HepG2 (cell line): Measurements from ENCODE around the gene ZNF804B. TPM values are rescaled to one million over a fixed set of nuclear protein-coding genes. Genes with fewer than 3 reads are reported as not detected.

ENCODE experiments used
- ATAC-seq: fragments of 200-7000 bp; cut with Tn5 transposase; 3 replicates; pipeline ENCODE4 v1.9.1; 2020; ENCODE audit warnings: mild to moderate bottlenecking, moderate library complexity
- BruUV-seq: library from RNA; stranded (reverse); fragments of 400-500 nt; replicated peaks from 2 replicates; lab custom pipeline; 2021; lab: Mats Ljungman, UMichigan
- CTCF ChIA-PET: fragments of 300-600 bp; formaldehyde crosslinking; extraction: SDS; loops from one replicate; lab custom pipeline; 2021; ENCODE audit warnings: low total read pairs, inconsistent platforms, low intra/inter-chr PET ratio; lab: Yijun Ruan, JAX
- POLR2A ChIA-PET: fragments of 350-600 bp; sonication (Branson Sonifier 250); formaldehyde crosslinking; loops from one replicate; lab custom pipeline; 2020; ENCODE audit warnings: antibody characterized with exemption, inconsistent platforms; lab: Yijun Ruan, JAX
- DNase-seq: peaks from one replicate; pipeline ENCODE4 v3.0.0-alpha.2; 2015; ENCODE audit warnings: low spot score
- FAIRE-seq: peaks from 3 replicates; lab custom pipeline; 2011; peaks lifted over from hg19 to GRCh38; lab: Jason Lieb, UNC
- H2AFZ ChIP-seq: one replicate; pipeline ENCODE4 v1.6.1; 2011; ENCODE audit warnings: low read length, inconsistent platforms
- H3K27ac ChIP-seq: fragments of 300-600 bp; 3 replicates; pipeline ENCODE4 v1.8.0; 2011; ENCODE audit warnings: mixed run types, mild to moderate bottlenecking, mixed read lengths, low read length, inconsistent platforms; ENCODE audit not compliant: insufficient read depth; ENCODE audit errors: extremely low read length
- H3K27me3 ChIP-seq, 2 experiments: fragments of 200-600 bp in 1 of 2; 2 replicates in 1 of 2; 3 replicates in 1 of 2; pipeline versions ENCODE4 v1.6.0 to v1.8.0; 2011; ENCODE audit warnings: low read length in 2 of 2, mild to moderate bottlenecking in 2 of 2, moderate library complexity in 2 of 2, inconsistent platforms in 1 of 2; ENCODE audit not compliant: insufficient read depth in 2 of 2, control insufficient read depth in 1 of 2
- H3K36me3 ChIP-seq, 2 experiments: fragments of 200-600 bp in 1 of 2; replicated peaks in 1 of 2; 2 replicates in 1 of 2; 3 replicates in 1 of 2; pipeline versions ENCODE4 v1.5.1 to v1.8.0; 2011; ENCODE audit warnings: low read length in 2 of 2, inconsistent platforms in 1 of 2; ENCODE audit not compliant: insufficient read depth in 2 of 2, control insufficient read depth in 1 of 2
- H3K4me1 ChIP-seq: 2 replicates; pipeline ENCODE4 v1.5.1; 2012; ENCODE audit warnings: low read length, inconsistent platforms; ENCODE audit not compliant: insufficient read depth
- H3K4me2 ChIP-seq: 2 replicates; pipeline ENCODE4 v1.6.0; 2011; ENCODE audit warnings: low read depth, low read length, inconsistent platforms
- H3K4me3 ChIP-seq, 3 experiments: fragments of 200-600 bp in 1 of 3; sonication (generic), shearing (Covaris generic) in 1 of 3; replicated peaks in 1 of 3; 2 replicates each; pipeline ENCODE4 v1.5.1; 2011 to 2016; ENCODE audit warnings: low read length in 3 of 3, inconsistent platforms in 2 of 3, low read depth in 2 of 3, mild to moderate bottlenecking in 2 of 3, control low read depth in 1 of 3, mixed read lengths in 1 of 3; ENCODE audit not compliant: insufficient read depth in 1 of 3
- H3K79me2 ChIP-seq: one replicate; pipeline ENCODE4 v1.6.1; 2011; ENCODE audit warnings: low read length, inconsistent platforms; ENCODE audit not compliant: insufficient read depth
- H3K9ac ChIP-seq: 2 replicates; pipeline ENCODE4 v1.6.0; 2011; ENCODE audit warnings: mild to moderate bottlenecking, low read depth, low read length, inconsistent platforms; ENCODE audit not compliant: insufficient read depth
- H3K9me3 ChIP-seq: 2 replicates; pipeline ENCODE4 v1.5.1; 2012; ENCODE audit warnings: mild to moderate bottlenecking, low read length
- H4K20me1 ChIP-seq: 2 replicates; pipeline ENCODE4 v1.6.0; 2011; ENCODE audit warnings: inconsistent platforms, mild to moderate bottlenecking, low read length, moderate library complexity; ENCODE audit not compliant: insufficient read depth
- AGO1 ChIP-seq: fragments of 200-400 bp; formaldehyde crosslinking; IDR thresholded peaks from 2 replicates; pipeline ENCODE4 v1.6.1; 2017; ENCODE audit warnings: mild to moderate bottlenecking, low read depth, low read length, moderate library complexity; ENCODE audit not compliant: poor library complexity, severe bottlenecking
- ATF3 ChIP-seq: sonication (generic); formaldehyde crosslinking; IDR thresholded peaks from 2 replicates; pipeline ENCODE4 v1.4.0; 2020; ENCODE audit warnings: missing genetic modification reagents
- HDAC2 ChIP-seq: sonication (generic); formaldehyde crosslinking; IDR thresholded peaks from 2 replicates; pipeline ENCODE4 v1.4.0; 2020; ENCODE audit warnings: missing genetic modification reagents
- MEIS1 ChIP-seq: sonication (generic); formaldehyde crosslinking; IDR thresholded peaks from 2 replicates; pipeline ENCODE4 v1.9.0; 2021; ENCODE audit warnings: mild to moderate bottlenecking, missing genetic modification reagents, moderate library complexity, borderline replicate concordance
- MXD3 ChIP-seq: IDR thresholded peaks from 2 replicates; pipeline ENCODE4 v1.6.1; 2016; ENCODE audit warnings: mild to moderate bottlenecking, missing biosample characterization, missing genetic modification reagents
- NBN ChIP-seq: fragments of 450-650 bp; conservative IDR thresholded peaks from 2 replicates; pipeline ENCODE4 v1.6.1; 2017
- PCBP2 ChIP-seq: fragments of 200-400 bp; formaldehyde crosslinking; optimal IDR thresholded peaks from 2 replicates; pipeline ENCODE3; 2018; ENCODE audit warnings: low read length, low read depth; ENCODE audit not compliant: poor library complexity, severe bottlenecking
- RBM22 ChIP-seq: fragments of 200-400 bp; formaldehyde crosslinking; optimal IDR thresholded peaks from 2 replicates; pipeline ENCODE3; 2017; ENCODE audit warnings: mild to moderate bottlenecking, low read length, moderate library complexity
- REL ChIP-seq: sonication (generic); formaldehyde crosslinking; conservative IDR thresholded peaks from 2 replicates; pipeline ENCODE4 v1.8.0; 2022; ENCODE audit warnings: mild to moderate bottlenecking, missing genetic modification reagents, moderate library complexity
- SIX4 ChIP-seq: sonication (generic); formaldehyde crosslinking; IDR thresholded peaks from 2 replicates; pipeline ENCODE4 v1.4.0; 2020; ENCODE audit warnings: missing genetic modification reagents
- ZBTB42 ChIP-seq: sonication (generic); formaldehyde crosslinking; IDR thresholded peaks from 2 replicates; pipeline ENCODE4 v1.5.0; 2020; ENCODE audit warnings: mild to moderate bottlenecking, missing genetic modification reagents
- ZFY ChIP-seq: sonication (generic); formaldehyde crosslinking; IDR thresholded peaks from 2 replicates; pipeline ENCODE4 v1.4.0; 2020; ENCODE audit warnings: missing genetic modification reagents
- ZNF17 ChIP-seq: sonication (generic); formaldehyde crosslinking; IDR thresholded peaks from 2 replicates; pipeline ENCODE4 v1.5.0; 2020; ENCODE audit warnings: mild to moderate bottlenecking, missing genetic modification reagents
- ZNF234 ChIP-seq: sonication (generic); formaldehyde crosslinking; conservative IDR thresholded peaks from 2 replicates; pipeline ENCODE4 v1.5.1; 2020; ENCODE audit warnings: mild to moderate bottlenecking, missing genetic modification reagents
- ZNF460 ChIP-seq: sonication (generic); formaldehyde crosslinking; IDR thresholded peaks from 2 replicates; pipeline ENCODE4 v1.5.1; 2020; ENCODE audit warnings: missing genetic modification reagents, mild to moderate bottlenecking, borderline replicate concordance
- ZNF557 ChIP-seq: sonication (generic); formaldehyde crosslinking; IDR thresholded peaks from 2 replicates; pipeline ENCODE4 v1.4.0; 2020; ENCODE audit warnings: missing genetic modification reagents
- ZNF614 ChIP-seq: IDR thresholded peaks from 2 replicates; pipeline ENCODE4 v1.6.1; 2018; ENCODE audit warnings: missing biosample characterization, missing genetic modification reagents, inconsistent platforms, borderline replicate concordance
- ZNF790 ChIP-seq: sonication (generic); formaldehyde crosslinking; IDR thresholded peaks from 2 replicates; pipeline ENCODE4 v1.8.0; 2022; ENCODE audit warnings: missing genetic modification reagents, mild to moderate bottlenecking, borderline replicate concordance
- WGBS: methylation state at CpG from one replicate; pipeline ENCODE4 v1.1.6; 2017; ENCODE audit warnings: low lambda C conversion rate; 5-methylcytosine and 5-hydroxymethylcytosine counted together
- in situ Hi-C: cut with HindIII; loops from 2 replicates; pipeline ENCODE4 v1.10.0; 2017; ENCODE audit warnings: low pct_unique_long_range_greater_than_20kb; ENCODE audit not compliant: extremely low pct_ligation_motif_present
- intact Hi-C: fragments of 100-400 bp; cut with micrococcal nuclease; formaldehyde crosslinking; loops from one replicate; pipeline ENCODE4 v1.10.0; 2022; ENCODE audit not compliant: unreplicated experiment
- polyA plus RNA-seq, 8 experiments: library from polyadenylated mRNA; depleted of rRNA in 3 of 8; stranded (reverse) in 7 of 8; unstranded in 1 of 8; fragments of >200 nt; fragmentation: Illumina TruSeq in 4 of 8; extraction: Trizol in 4 of 8; gene quantifications; 2 replicates each; pipeline versions ENCODE4 v1.2.1 to v1.2.3, GENCODE V29; 2011 to 2016; ENCODE audit warnings: low read depth in 4 of 8, missing spikeins in 1 of 8, mixed read lengths in 1 of 8; ENCODE audit not compliant: insufficient read depth in 1 of 8
- total RNA-seq, 5 experiments: library from RNA; depleted of rRNA; stranded (reverse); fragments of >200 nt; fragmentation: Illumina TruSeq; extraction: Trizol; gene quantifications; 2 replicates each; pipeline ENCODE4 v1.2.3, GENCODE V29; 2016; ENCODE audit warnings: low read depth in 1 of 5
- TF ChIP-seq, protein P1 (sequence below), 2 experiments: sonication (generic) in 1 of 2; formaldehyde crosslinking in 1 of 2; IDR thresholded peaks; 2 replicates each; pipeline versions ENCODE4 v1.4.0 to v1.6.1; 2016 to 2020; ENCODE audit warnings: borderline replicate concordance in 1 of 2, low read depth in 1 of 2, mild to moderate bottlenecking in 1 of 2, missing genetic modification reagents in 1 of 2
- TF ChIP-seq, protein P2 (sequence below): sonication (generic); formaldehyde crosslinking; IDR thresholded peaks from 2 replicates; pipeline ENCODE4 v1.4.0; 2020; ENCODE audit warnings: low read depth, mild to moderate bottlenecking, missing genetic modification reagents

ZNF804B gene
- total and polyA plus RNA-seq, 2 of the 13 experiments (the other 11 are each of a cell fraction or from before 2014, with no cell fraction given), result not detected

- no peak for TF ChIP-seq ZNF234 (CRISPR knock-in tag)
- TF ChIP-seq ZFY, result no peak
- TF ChIP-seq, protein P1, sequence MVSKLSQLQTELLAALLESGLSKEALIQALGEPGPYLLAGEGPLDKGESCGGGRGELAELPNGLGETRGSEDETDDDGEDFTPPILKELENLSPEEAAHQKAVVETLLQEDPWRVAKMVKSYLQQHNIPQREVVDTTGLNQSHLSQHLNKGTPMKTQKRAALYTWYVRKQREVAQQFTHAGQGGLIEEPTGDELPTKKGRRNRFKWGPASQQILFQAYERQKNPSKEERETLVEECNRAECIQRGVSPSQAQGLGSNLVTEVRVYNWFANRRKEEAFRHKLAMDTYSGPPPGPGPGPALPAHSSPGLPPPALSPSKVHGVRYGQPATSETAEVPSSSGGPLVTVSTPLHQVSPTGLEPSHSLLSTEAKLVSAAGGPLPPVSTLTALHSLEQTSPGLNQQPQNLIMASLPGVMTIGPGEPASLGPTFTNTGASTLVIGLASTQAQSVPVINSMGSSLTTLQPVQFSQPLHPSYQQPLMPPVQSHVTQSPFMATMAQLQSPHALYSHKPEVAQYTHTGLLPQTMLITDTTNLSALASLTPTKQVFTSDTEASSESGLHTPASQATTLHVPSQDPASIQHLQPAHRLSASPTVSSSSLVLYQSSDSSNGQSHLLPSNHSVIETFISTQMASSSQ (IDR thresholded peaks at IDR 0.05; ENCODE audit: low read depth), result no peak
- TF ChIP-seq, protein P1 (CRISPR knock-in tag; IDR thresholded peaks at IDR 0.05; ENCODE audit: borderline replicate concordance), result no peak
- TF ChIP-seq ZNF790 (CRISPR knock-in tag), result no peak
- no peak for TF ChIP-seq AGO1
- TF ChIP-seq ATF3 (CRISPR knock-in tag), result no peak
Observed at GRCh38 chr7:89072081-89072480, 312.6 kb downstream of the ZNF804B start (continued).

GRCh38 chr7:89073776-89074175 is 314.3 kb downstream of the ZNF804B start:
- Histone ChIP-seq H2AFZ (no peak overlapping the region), H3K27me3 (no peaks in the 10 kb centered on the region), H3K79me2 (no peaks in the 10 kb centered on the region), H3K27ac (no peak overlapping the region), H3K9me3 (peaks cover 13% of the 10 kb centered on the region; the same call in 1 of the 2 replicates), H3K9ac (no peak overlapping the region), H3K4me2 (no peak overlapping the region), H3K4me3 (no peak overlapping the region), H3K4me1 (no peaks in the 10 kb centered on the region), H4K20me1 (no peaks in the 10 kb centered on the region), H3K36me3 (no peaks in the 10 kb centered on the region)
- intact Hi-C loops (no loop called here), in situ Hi-C loops (no loop called here)
- ChIA-PET POLR2A (no interaction called here), CTCF (no interaction called here)
- DNase-seq (no peak), FAIRE-seq (no peak), ATAC-seq (no peak)
- 2% methylated on average over 2 of the region's 2 CpGs for WGBS
- BruUV-seq, result no TSS peak
- TF ChIP-seq NBN (no peak), ZBTB42 (CRISPR knock-in tag) (no peak), PCBP2 (no peak), MEIS1 (CRISPR knock-in tag) (no peak), HDAC2 (CRISPR knock-in tag) (no peak), MXD3 (CRISPR knock-in tag) (no peak), AGO1 (no peak), ZNF460 (CRISPR knock-in tag) (no peak), RBM22 (no peak), REL (CRISPR knock-in tag) (no peak), SIX4 (no peak), ZNF557 (CRISPR knock-in tag) (no peak), ZNF614 (no peak), ZNF17 (CRISPR knock-in tag) (no peak)
- TF ChIP-seq, protein P2, sequence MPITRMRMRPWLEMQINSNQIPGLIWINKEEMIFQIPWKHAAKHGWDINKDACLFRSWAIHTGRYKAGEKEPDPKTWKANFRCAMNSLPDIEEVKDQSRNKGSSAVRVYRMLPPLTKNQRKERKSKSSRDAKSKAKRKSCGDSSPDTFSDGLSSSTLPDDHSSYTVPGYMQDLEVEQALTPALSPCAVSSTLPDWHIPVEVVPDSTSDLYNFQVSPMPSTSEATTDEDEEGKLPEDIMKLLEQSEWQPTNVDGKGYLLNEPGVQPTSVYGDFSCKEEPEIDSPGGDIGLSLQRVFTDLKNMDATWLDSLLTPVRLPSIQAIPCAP (CRISPR knock-in tag), result no peak
